GM12872 (cell line): ENCODE measurements around the gene EXD3.

Source experiments
- TF ChIP-seq, protein P1 (sequence below): IDR thresholded peaks from 3 replicates; pipeline ENCODE4 v1.5.1; 2011; ENCODE audit warnings: low read depth, mild to moderate bottlenecking, low read length, moderate library complexity; ENCODE audit not compliant: insufficient read depth

EXD3 gene

DNA sequence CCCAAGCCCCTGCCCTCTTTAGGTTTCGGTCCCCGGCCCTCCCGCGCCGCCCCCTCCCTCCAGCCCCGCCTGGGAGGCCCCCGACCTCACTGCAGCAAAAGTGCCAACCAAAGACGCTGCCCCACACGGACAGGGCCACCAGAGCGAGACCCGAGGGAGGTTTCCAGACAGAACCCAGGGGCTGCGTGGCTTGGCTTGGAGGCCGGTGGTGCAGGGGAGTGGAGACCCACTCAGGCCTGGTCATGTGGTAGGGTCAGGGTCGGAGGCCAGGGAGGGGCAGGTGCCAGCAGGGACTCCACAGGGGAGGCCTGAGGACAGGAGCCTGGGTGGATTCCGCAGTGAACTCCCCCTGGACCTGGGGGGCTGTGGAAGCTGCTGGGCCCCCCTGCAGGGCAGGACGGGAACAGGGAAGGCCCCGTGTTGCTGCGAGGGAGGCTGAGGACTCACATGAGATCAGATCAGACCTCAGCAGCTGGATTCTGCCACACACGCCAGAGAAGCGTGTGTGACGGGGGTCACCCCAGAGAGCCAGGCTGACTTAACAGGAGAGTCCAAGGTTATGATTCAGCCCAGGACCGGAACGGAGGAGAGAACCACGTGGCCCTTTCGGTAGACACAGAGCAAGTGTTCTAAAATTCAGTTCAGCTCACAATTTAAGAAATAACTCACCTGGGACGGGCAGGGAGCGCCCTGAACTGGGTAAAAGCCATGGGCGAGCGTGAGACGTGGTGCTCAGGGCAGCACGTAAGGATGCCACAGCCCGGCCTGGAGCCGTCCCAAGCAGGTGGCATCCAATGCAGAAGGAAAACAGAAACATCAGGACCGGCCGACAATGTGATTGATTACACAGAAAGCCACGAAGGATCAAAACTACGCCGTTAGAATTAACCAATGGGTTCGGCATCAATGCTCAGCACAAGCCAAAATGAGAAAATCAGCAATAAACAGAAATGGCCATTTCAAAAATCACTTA lies 38.9 kb downstream of the EXD3 start:
- TF ChIP-seq, protein P1, sequence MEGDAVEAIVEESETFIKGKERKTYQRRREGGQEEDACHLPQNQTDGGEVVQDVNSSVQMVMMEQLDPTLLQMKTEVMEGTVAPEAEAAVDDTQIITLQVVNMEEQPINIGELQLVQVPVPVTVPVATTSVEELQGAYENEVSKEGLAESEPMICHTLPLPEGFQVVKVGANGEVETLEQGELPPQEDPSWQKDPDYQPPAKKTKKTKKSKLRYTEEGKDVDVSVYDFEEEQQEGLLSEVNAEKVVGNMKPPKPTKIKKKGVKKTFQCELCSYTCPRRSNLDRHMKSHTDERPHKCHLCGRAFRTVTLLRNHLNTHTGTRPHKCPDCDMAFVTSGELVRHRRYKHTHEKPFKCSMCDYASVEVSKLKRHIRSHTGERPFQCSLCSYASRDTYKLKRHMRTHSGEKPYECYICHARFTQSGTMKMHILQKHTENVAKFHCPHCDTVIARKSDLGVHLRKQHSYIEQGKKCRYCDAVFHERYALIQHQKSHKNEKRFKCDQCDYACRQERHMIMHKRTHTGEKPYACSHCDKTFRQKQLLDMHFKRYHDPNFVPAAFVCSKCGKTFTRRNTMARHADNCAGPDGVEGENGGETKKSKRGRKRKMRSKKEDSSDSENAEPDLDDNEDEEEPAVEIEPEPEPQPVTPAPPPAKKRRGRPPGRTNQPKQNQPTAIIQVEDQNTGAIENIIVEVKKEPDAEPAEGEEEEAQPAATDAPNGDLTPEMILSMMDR = no peak

DNA sequence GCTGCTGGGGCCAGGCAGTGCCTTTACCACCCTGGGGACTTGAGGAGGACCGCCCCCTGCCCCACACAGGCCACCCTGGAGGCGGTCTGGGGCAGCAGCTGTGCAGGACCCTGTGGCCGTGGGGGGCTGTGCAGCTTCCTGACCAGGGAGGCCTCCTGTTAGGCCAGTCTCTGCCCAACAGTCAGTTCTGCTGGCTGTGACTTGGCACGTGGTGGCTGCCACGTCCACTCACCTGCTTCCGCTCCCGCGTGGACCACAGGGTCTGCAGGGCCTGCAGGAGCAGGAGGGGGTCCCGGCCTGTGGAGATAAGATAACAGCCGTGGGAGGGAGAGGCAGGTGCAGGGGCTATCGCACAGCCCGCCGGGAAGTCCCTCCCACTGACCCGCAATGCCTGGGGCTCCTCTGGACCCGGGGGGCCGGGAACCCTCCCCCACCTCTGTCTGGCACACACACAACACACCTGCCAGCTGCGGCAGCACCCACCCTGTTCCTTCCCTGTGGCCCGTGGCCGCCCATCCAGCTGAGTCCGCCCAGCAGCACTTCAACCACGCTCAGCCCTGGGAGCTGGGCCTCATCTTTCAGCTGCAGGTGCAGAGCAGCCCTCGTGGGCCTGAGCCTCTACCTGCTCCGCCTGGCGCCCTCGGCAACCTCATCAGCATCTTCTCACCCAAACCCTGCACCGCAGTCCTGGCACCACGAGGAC lies 39.7 kb downstream of the EXD3 start:
- TF ChIP-seq, protein P1 = no peak

DNA sequence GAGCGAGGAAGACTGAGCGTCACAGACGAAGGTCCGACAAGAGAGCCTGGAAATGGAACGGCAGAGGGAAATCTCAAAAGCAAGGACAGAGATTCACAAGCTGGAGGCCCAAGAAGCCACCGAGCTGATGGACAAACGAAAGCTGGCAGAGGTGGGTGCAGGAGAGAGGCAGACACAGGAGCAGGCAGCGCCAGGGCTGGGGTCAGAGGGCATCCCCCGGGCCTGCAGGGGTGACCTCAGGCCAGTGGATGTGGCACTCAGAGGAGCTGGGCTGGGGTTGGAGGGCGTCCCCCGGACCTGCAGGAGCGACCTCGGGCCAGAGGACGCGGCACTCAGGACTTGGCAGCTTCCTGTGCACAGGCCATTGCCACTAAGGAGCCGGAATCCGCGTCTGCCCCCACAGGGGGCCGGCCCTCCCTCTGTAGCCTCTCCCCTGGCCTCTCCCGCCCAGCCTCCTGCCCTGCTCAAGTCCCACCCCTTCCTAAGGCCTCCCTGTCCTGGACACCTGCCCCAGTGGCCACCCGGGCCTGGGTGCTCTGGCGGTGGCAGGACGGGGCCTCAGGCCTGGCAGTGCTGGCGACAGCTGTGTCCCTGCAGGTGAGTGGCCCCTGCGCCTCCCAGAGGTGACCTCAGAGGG lies 40.4 kb downstream of the EXD3 start:
- TF ChIP-seq, protein P1 = no peak

DNA sequence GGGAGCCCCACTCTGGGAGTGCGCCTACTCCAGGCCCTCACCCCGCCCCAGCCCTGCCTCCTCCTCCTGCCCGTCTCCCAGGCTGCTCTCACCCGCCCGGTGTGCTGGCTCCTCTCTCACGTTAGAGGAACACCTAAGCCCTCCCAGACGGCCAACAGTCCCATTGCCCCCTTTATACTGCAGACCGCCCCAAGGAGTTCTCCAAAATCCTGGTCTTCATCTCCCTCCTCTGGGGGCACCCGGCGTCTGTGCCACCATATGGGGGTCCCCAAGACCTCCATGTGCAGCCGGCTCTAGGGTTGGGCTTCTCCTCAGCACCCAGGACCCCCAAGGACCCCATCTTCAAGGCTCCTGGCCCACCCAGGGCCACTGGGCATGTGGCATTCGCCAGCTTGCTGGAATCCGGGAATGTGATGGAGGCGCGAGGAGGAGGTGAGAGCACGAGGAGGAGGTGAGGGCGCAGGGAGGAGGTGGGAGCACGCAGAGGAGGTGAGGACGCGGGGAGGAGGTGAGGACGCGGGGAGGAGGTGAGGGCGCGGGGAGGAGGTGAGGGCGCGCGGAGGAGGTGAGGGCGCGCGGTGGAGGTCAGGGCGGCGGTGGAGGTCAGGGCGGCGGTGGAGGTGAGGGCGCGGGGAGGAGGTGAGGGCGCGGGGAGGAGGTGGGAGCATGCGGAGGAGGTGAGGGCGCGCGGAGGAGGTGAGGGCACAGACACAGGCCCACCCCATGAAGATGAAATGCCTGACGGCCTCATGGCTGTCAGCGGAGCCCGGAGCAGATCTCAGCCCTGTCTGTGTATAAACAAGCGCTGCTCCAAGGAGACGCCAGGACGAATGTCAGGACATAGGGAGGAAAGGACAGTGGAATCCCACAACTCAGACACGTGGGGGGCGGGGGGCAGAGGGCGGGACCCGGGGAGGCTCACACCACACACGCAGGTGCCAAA lies 41.2 kb downstream of the EXD3 start:
- TF ChIP-seq, protein P1 = no peak

DNA sequence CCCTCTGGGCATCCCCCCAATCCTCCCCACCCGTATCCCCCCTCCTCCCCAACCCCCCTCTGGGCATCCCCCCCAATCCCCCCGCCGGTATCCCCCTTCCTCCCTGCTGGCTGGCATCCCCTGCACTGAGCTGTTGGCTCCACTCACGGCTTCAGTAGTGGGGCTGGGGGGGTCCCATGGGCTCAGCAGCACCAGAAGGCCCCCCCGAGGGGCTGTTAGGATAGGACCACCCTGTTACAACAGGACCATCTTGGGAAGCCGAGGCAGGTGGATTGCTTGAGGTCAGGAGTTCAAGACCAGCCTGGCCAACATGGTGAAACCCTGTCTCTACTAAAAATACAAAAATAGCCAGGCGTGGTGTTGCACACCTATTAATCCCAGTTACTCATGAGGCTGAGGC lies 42.4 kb downstream of the EXD3 start:
- TF ChIP-seq, protein P1 = no peak

DNA sequence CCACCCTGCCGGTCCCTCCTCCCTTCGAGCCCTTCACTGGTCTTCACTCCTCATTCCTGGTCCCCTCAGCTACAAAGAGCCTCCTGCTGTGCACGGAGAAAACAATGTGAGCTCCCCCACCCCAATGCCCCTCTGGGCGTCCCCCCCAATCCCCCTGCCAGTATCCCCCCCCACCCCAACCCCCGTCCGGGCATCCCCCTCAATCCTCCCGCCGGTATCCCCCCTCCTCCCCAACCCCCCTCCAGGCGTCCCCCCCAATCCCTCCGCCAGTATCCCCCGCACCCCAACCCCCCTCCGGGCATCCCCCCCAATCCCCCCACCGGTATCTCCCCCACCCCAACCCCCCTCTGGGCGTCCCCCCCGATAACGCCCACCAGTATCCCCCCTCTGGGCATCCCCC lies 42.8 kb downstream of the EXD3 start:
- TF ChIP-seq, protein P1 = no peak
